Spleen (tissue), 11 donors: Measurements from ENCODE around the gene FRMD4B. TPM values are rescaled to one million over a fixed set of nuclear protein-coding genes. Genes with fewer than 3 reads are reported as not detected.

Source experiments
- DNase-seq: peaks from one replicate; pipeline ENCODE4 v3.0.0-alpha.2; 2020
- H3K27ac ChIP-seq, 8 donors: fragments of 200-600 bp; sonication (generic) in 7 of 8; 1 replicate in 4 of 8; 2 replicates in 4 of 8; pipeline versions ENCODE4 v1.5.0 to v1.8.0; 2016 to 2021; ENCODE audit warnings: inconsistent platforms in 4 of 8, mild to moderate bottlenecking in 4 of 8, moderate library complexity in 1 of 8
- H3K27me3 ChIP-seq, 7 donors: fragments of 200-600 bp; sonication (generic) in 6 of 7; replicated peaks in 1 of 7; 1 replicate in 4 of 7; 2 replicates in 3 of 7; pipeline versions ENCODE4 v1.5.0 to v1.8.0; 2016 to 2021; ENCODE audit warnings: inconsistent platforms in 3 of 7, mild to moderate bottlenecking in 1 of 7
- H3K36me3 ChIP-seq, 6 donors: fragments of 200-600 bp; sonication (generic) in 5 of 6; 1 replicate in 4 of 6; 2 replicates in 2 of 6; pipeline versions ENCODE4 v1.5.0 to v1.8.0; 2016 to 2021; ENCODE audit warnings: inconsistent platforms in 2 of 6
- H3K4me1 ChIP-seq, 6 donors: fragments of 200-600 bp; sonication (generic) in 5 of 6; 1 replicate in 3 of 6; 2 replicates in 3 of 6; pipeline versions ENCODE4 v1.5.0 to v1.8.0; 2016 to 2021; ENCODE audit warnings: inconsistent platforms in 3 of 6
- H3K4me3 ChIP-seq, 8 donors: fragments of 200-600 bp; sonication (generic) in 7 of 8; 1 replicate in 4 of 8; 2 replicates in 4 of 8; pipeline versions ENCODE4 v1.5.0 to v1.8.0; 2016 to 2021; ENCODE audit warnings: inconsistent platforms in 4 of 8, mild to moderate bottlenecking in 4 of 8, moderate library complexity in 2 of 8
- H3K9me3 ChIP-seq, 8 donors: fragments of 200-600 bp; sonication (generic) in 7 of 8; 1 replicate in 4 of 8; 2 replicates in 4 of 8; pipeline versions ENCODE4 v1.5.0 to v1.8.0; 2016 to 2021; ENCODE audit warnings: inconsistent platforms in 4 of 8
- POLR2A ChIP-seq, 3 donors: fragments of 450-650 bp; IDR thresholded peaks; one replicate each; pipeline ENCODE4 v1.5.1; 2017; ENCODE audit warnings: antibody characterized with exemption in 3 of 3, mild to moderate bottlenecking in 1 of 3
- POLR2AphosphoS5 ChIP-seq, 3 donors: sonication (generic); formaldehyde crosslinking; IDR thresholded peaks; one replicate each; pipeline ENCODE4 v1.5.1; 2017; ENCODE audit warnings: antibody characterized with exemption in 3 of 3
- WGBS, 5 donors: extraction: QIAGEN DNeasy Blood & Tissue Kit in 3 of 5; methylation state at CpG; one replicate each; pipeline versions ENCODE4 v1.1.5 to v1.1.7; 2013 to 2018; 5-methylcytosine and 5-hydroxymethylcytosine counted together
- intact Hi-C: fragments of 100-400 bp; cut with DNase I; formaldehyde crosslinking; loops from one replicate; pipeline ENCODE4 v1.15.0; 2023; ENCODE audit warnings: low total_unique reads
- polyA plus RNA-seq, 3 donors: library from polyadenylated mRNA; stranded (reverse); fragments of 200-250 nt; gene quantifications; one replicate each; pipeline ENCODE4 v1.2.1, GENCODE V29; 2013
- total RNA-seq, 7 donors: library from RNA; depleted of rRNA in 3 of 7; stranded (reverse); fragments of >200 nt in 3 of 7; fragmentation: NEBNext Ultra II Directional in 4 of 7; extraction: Animal tissue kit (Norgen Biotek cat#: 25700) in 4 of 7; gene quantifications; one replicate each; pipeline versions ENCODE4 v1.1.0 to v1.2.1, GENCODE V29; 2016 to 2021
- TF ChIP-seq, protein P1 (sequence below), 11 experiments: fragments of 200-600 bp in 7 of 11; fragments of 450-650 bp in 4 of 11; sonication (generic) in 4 of 11; IDR thresholded peaks in 8 of 11; conservative IDR thresholded peaks in 3 of 11; 1 replicate in 7 of 11; 2 replicates in 4 of 11; pipeline versions ENCODE4 v1.4.0 to v1.8.0; 2016 to 2021; ENCODE audit warnings: antibody characterized with exemption in 11 of 11, inconsistent platforms in 4 of 11, mild to moderate bottlenecking in 1 of 11
- donor health status: healthy with polysubstance abuse.
- donor health status: DM: no; HTN: no; CAD: no; lungs with moderate emphysema.
- donor health status: DM: no; HTN: no; CAD: no.
- donor health status: Bipolar disorder and iron deficiency.
- donor health status: healthy.
- donor health status: DM: no; HTN: no; CAD: no.
- donor health status: DM: yes; HTN: yes; CAD: no.

The FRMD4B gene
- total and polyA plus RNA-seq, 10 donors = 8.1 to 143 (median 112) TPM

DNA sequence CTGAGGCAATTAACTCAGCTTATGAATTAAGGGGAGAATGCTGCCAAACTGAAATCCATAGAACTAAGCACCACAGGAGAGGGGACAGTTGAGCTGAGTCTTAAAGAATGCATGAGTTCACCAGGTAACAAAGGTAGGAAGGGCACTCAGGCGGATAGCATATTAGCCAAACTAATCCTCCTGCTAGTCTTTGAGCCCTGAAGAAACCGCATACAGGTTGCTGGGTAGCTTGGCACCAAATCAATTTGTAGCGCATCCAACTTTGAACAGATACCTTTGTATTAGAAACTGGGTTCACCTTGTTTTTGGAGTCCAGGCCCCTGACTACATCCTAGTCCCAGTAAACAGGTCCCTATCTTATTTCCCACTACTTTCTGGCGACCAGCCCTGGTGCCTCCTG lies 93.7 kb downstream of the FRMD4B start:
- H3K4me1 ChIP-seq = peaks cover 0 to 19% (median 6%) of the 10 kb centered on the region in 6 donors
- 73 to 85% (median 83%) methylated on average over 4 of the region's 4 CpGs for WGBS, 5 donors
- TF ChIP-seq POLR2AphosphoS5 (IDR thresholded peaks at IDR 0.05) (no peak), POLR2A (IDR thresholded peaks at IDR 0.05) (no peak)
- TF ChIP-seq, protein P1, sequence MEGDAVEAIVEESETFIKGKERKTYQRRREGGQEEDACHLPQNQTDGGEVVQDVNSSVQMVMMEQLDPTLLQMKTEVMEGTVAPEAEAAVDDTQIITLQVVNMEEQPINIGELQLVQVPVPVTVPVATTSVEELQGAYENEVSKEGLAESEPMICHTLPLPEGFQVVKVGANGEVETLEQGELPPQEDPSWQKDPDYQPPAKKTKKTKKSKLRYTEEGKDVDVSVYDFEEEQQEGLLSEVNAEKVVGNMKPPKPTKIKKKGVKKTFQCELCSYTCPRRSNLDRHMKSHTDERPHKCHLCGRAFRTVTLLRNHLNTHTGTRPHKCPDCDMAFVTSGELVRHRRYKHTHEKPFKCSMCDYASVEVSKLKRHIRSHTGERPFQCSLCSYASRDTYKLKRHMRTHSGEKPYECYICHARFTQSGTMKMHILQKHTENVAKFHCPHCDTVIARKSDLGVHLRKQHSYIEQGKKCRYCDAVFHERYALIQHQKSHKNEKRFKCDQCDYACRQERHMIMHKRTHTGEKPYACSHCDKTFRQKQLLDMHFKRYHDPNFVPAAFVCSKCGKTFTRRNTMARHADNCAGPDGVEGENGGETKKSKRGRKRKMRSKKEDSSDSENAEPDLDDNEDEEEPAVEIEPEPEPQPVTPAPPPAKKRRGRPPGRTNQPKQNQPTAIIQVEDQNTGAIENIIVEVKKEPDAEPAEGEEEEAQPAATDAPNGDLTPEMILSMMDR (IDR thresholded peaks at IDR 0.05 in 8 of 11, conservative IDR thresholded peaks at IDR 0.05 in 3 of 11) = no peak
- DNase-seq = no peak
- no peaks in the 10 kb centered on the region for H3K9me3 ChIP-seq
- peaks cover 0 to 52% (median 4%) of the 10 kb centered on the region in 6 donors for H3K36me3 ChIP-seq
- intact Hi-C loops = no loop called here
- H3K27me3 ChIP-seq = no peaks in the 10 kb centered on the region
- H3K27ac ChIP-seq = no peak overlapping the region
- H3K4me3 ChIP-seq = no peak overlapping the region

DNA sequence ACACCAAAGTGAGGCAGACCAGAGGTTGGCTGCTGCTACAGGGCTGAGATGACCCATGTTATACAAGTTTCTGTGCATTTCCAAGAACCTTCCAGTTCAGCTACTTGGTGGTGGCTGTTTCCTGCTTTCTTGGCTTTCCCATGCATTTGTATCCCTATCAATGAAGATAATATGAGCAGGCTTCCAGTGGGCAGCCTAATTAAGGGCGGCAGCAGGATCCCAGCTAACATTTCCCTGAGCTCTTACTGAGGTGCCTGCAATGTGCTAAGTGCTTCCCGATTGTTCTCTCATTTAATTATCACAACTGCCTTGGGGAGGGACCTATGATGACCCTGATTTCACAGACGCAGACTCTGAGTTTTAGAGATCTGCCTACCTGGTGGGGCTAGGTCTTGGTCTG lies 95.5 kb downstream of the FRMD4B start:
- Histone ChIP-seq H3K9me3 (no peaks in the 10 kb centered on the region), H3K27ac (no peak overlapping the region), H3K36me3 (peaks cover 0 to 43% (median 2%) of the 10 kb centered on the region in 6 donors), H3K27me3 (no peaks in the 10 kb centered on the region), H3K4me3 (no peak overlapping the region), H3K4me1 (peaks cover 0 to 19% (median 6%) of the 10 kb centered on the region in 6 donors)
- intact Hi-C loops = no loop called here
- no peak for DNase-seq
- TF ChIP-seq POLR2AphosphoS5 (IDR thresholded peaks at IDR 0.05) (no peak), POLR2A (IDR thresholded peaks at IDR 0.05) (no peak)
- TF ChIP-seq, protein P1 (IDR thresholded peaks at IDR 0.05 in 8 of 11, conservative IDR thresholded peaks at IDR 0.05 in 3 of 11) = no peak
- WGBS, 5 donors = 87 to 94% (median 90%) methylated on average over 3 of the region's 3 CpGs

DNA sequence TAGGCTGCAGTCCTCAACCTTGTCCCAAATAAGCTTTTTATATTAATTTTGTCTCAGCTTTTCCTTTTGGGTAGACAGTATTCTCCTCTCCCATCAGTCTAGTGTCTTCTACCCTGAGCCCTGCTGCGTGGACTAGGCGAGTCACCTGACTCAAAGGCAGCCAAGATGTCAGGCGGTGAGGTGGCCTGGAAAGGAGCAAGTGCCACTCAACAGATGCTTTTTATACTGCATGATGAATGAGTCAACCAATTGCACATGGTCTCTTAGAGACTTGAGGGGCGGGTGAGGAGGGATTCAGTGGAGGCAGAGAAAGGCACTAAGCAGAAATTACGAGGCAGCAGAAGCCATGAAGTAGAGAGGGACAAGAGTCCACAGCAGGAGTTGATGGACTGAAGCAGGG lies 95.9 kb downstream of the FRMD4B start:
- H3K9me3 ChIP-seq = no peaks in the 10 kb centered on the region
- TF ChIP-seq, protein P1 (IDR thresholded peaks at IDR 0.05 in 8 of 11, conservative IDR thresholded peaks at IDR 0.05 in 3 of 11) = no peak
- TF ChIP-seq POLR2AphosphoS5 (IDR thresholded peaks at IDR 0.05) (no peak), POLR2A (IDR thresholded peaks at IDR 0.05) (no peak)
- H3K27me3 ChIP-seq = no peaks in the 10 kb centered on the region
- H3K36me3 ChIP-seq = peaks cover 0 to 41% (median 2%) of the 10 kb centered on the region in 6 donors
- intact Hi-C loops = no loop called here
- H3K4me3 ChIP-seq = no peak overlapping the region
- peaks cover 0 to 19% (median 6%) of the 10 kb centered on the region in 6 donors for H3K4me1 ChIP-seq
- DNase-seq = no peak
- WGBS, 5 donors = 93 to 99% (median 94%) methylated on average over 5 of the region's 5 CpGs
- H3K27ac ChIP-seq = no peak overlapping the region

DNA sequence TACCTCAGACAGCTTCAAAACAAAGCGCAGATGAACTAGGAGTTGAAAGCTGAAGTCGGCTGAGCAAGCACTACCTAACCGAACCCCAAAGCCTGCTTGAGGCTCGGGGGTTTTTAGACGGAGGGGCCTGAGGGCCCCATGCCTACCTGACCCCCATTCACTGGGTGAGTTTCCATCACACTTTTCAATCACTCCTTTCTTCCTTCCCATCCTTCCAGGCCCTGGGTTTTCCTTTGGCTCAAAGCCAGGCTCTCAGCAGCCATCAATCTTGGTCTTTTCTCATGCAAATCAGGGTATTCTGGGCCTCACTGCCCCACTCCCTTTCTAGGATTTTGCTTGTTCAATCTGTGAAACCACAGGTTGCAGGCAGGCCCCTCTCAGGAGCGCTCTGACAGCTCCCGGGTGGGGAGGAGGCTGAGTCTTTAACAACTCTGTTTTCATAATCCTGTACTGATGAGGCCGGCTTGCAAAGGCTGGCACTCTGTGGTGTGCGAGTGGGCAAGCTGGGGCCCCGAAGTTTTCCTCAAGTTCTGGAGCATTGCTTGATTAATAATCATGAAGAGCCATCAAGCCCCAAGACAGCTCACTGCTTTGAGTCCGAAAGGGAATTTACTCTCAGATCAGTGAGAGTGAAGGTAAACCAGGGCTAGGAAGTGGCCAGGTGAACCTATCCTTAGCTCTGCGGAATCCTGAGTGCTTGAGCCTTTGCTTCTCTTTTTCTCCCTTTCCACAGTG lies 97.6 kb downstream of the FRMD4B start:
- no peaks in the 10 kb centered on the region for H3K27me3 ChIP-seq
- intact Hi-C loops = no loop called here
- 75 to 81% (median 76%) methylated on average over 12 of the region's 12 CpGs for WGBS, 5 donors
- no peaks in the 10 kb centered on the region for H3K9me3 ChIP-seq
- no peak overlapping the region for H3K4me3 ChIP-seq
- peaks cover 0 to 15% (median 6%) of the 10 kb centered on the region in 6 donors for H3K4me1 ChIP-seq
- TF ChIP-seq, protein P1 (IDR thresholded peaks at IDR 0.05 in 8 of 11, conservative IDR thresholded peaks at IDR 0.05 in 3 of 11) = no peak
- TF ChIP-seq POLR2AphosphoS5 (IDR thresholded peaks at IDR 0.05) = no peak
- no peak for TF ChIP-seq POLR2A (IDR thresholded peaks at IDR 0.05)
- H3K36me3 ChIP-seq = peaks cover 0 to 50% (median 2%) of the 10 kb centered on the region in 6 donors
- no peak for DNase-seq
- peak overlapping the region in 2 of 8 donors; percentile 21 to 40 for H3K27ac ChIP-seq
